Keratinocyte (primary cell): Measurements from ENCODE around the gene PREB. TPM values are rescaled to one million over a fixed set of nuclear protein-coding genes. Genes with fewer than 3 reads are reported as not detected.
A peak's percentile ranks its signal among the peaks of the same experiment; 100 is the strongest.

Experiments used
- DNase-seq: peaks from one replicate; pipeline ENCODE4 v3.0.0-alpha.2; 2011; ENCODE audit warnings: low read depth, missing footprints, low spot score
- FAIRE-seq: peaks from 2 replicates; lab custom pipeline; 2011; peaks lifted over from hg19 to GRCh38; lab: Jason Lieb, UNC
- H2AFZ ChIP-seq: 2 replicates; pipeline ENCODE4 v1.6.0; 2012; ENCODE audit warnings: low read length, control low read depth, inconsistent platforms; ENCODE audit not compliant: control insufficient read depth
- H3K27ac ChIP-seq: 2 replicates; pipeline ENCODE4 v1.5.1; 2011; ENCODE audit warnings: low read length; ENCODE audit not compliant: control insufficient read depth, insufficient read depth
- H3K27me3 ChIP-seq: 3 replicates; pipeline ENCODE4 v1.6.0; 2011; ENCODE audit warnings: low read length; ENCODE audit not compliant: control insufficient read depth, insufficient read depth; ENCODE audit errors: extremely low read depth
- H3K36me3 ChIP-seq, 2 experiments: 2 replicates in 1 of 2; 3 replicates in 1 of 2; pipeline ENCODE4 v1.5.1; 2011; ENCODE audit warnings: low read length in 2 of 2, mild to moderate bottlenecking in 1 of 2; ENCODE audit not compliant: control insufficient read depth in 2 of 2, insufficient read depth in 2 of 2; ENCODE audit errors: extremely low read depth in 1 of 2
- H3K4me1 ChIP-seq: 3 replicates; pipeline ENCODE4 v1.5.1; 2011; ENCODE audit warnings: low read length; ENCODE audit not compliant: control insufficient read depth, insufficient read depth; ENCODE audit errors: extremely low read depth
- H3K4me2 ChIP-seq: 3 replicates; pipeline ENCODE4 v1.6.0; 2011; ENCODE audit warnings: low read depth, low read length; ENCODE audit not compliant: control insufficient read depth, insufficient read depth; ENCODE audit errors: extremely low read depth
- H3K4me3 ChIP-seq, 3 experiments: fragments of 200-600 bp in 1 of 3; sonication (generic) in 1 of 3; 2 replicates in 2 of 3; 3 replicates in 1 of 3; pipeline ENCODE4 v1.5.1; 2011 to 2016; ENCODE audit warnings: low read length in 3 of 3, mild to moderate bottlenecking in 3 of 3, control low read depth in 2 of 3, inconsistent platforms in 1 of 3, low read depth in 1 of 3, mixed read lengths in 1 of 3, mixed run types in 1 of 3, moderate library complexity in 1 of 3; ENCODE audit not compliant: control insufficient read depth in 2 of 3, insufficient read depth in 2 of 3; ENCODE audit errors: extremely low read depth in 1 of 3
- H3K79me2 ChIP-seq: 2 replicates; pipeline ENCODE4 v1.6.0; 2012; ENCODE audit warnings: low read length; ENCODE audit not compliant: control insufficient read depth, insufficient read depth
- H3K9ac ChIP-seq: 3 replicates; pipeline ENCODE4 v1.6.0; 2011; ENCODE audit warnings: low read length; ENCODE audit not compliant: control insufficient read depth, insufficient read depth; ENCODE audit errors: extremely low read depth
- H3K9me1 ChIP-seq: 3 replicates; pipeline ENCODE4 v1.6.0; 2011; ENCODE audit warnings: low read length; ENCODE audit not compliant: control insufficient read depth, insufficient read depth; ENCODE audit errors: extremely low read depth
- H3K9me3 ChIP-seq: 2 replicates; pipeline ENCODE4 v1.5.1; 2012; ENCODE audit warnings: low read depth, low read length; ENCODE audit not compliant: control insufficient read depth
- H4K20me1 ChIP-seq: 3 replicates; pipeline ENCODE4 v1.6.0; 2011; ENCODE audit warnings: low read length; ENCODE audit not compliant: control insufficient read depth, insufficient read depth; ENCODE audit errors: extremely low read depth
- CTCF ChIP-seq, 3 experiments: IDR thresholded peaks in 1 of 3; conservative IDR thresholded peaks in 1 of 3; optimal IDR thresholded peaks in 1 of 3; 2 replicates in 2 of 3; 3 replicates in 1 of 3; pipeline versions ENCODE3 to v1.5.1; 2011; ENCODE audit warnings: low read length in 3 of 3, mild to moderate bottlenecking in 3 of 3, moderate library complexity in 2 of 3, control low read depth in 1 of 3, inconsistent platforms in 1 of 3; ENCODE audit not compliant: insufficient read depth in 2 of 3; ENCODE audit errors: extremely low read depth in 1 of 3
- EZH2 ChIP-seq: IDR thresholded peaks from one replicate; pipeline ENCODE4 v1.6.1; 2012; ENCODE audit warnings: inconsistent platforms, mild to moderate bottlenecking, low read length, moderate library complexity
- dilution Hi-C: fragments of 300-500 bp; cut with MboI; formaldehyde crosslinking; loops from one replicate; pipeline ENCODE4 v1.7.0; 2020; ENCODE audit warnings: low sequenced_read_pairs; ENCODE audit not compliant: extremely low pct_ligation_motif_present
- polyA plus RNA-seq, 5 experiments: library from polyadenylated mRNA; depleted of rRNA in 3 of 5; stranded (reverse) in 3 of 5; stranded (forward) in 1 of 5; unstranded in 1 of 5; fragments of >200 nt; gene quantifications; 1 replicate in 1 of 5; 2 replicates in 3 of 5; 3 replicates in 1 of 5; pipeline versions ENCODE4 v1.2.1 to v1.2.3, GENCODE V29; 2011 to 2012; ENCODE audit warnings: missing spikeins in 2 of 5, low read depth in 1 of 5, low replicate concordance in 1 of 5

PREB gene
- polyA plus RNA-seq, 1 donor (not counting 4 experiments of a cell fraction or from before 2014, with no cell fraction given): 48.7 TPM

GRCh38 chr2:27152102-27152795 is 17.8 kb upstream of the PREB start:
- H3K79me2 ChIP-seq: no peaks in the 10 kb centered on the region
- H3K4me2 ChIP-seq: no peak overlapping the region
- peaks cover 5% of the 10 kb centered on the region for H3K4me1 ChIP-seq
- H3K36me3 ChIP-seq: no peaks in the 10 kb centered on the region
- no peak overlapping the region for H3K9ac ChIP-seq
- H3K9me1 ChIP-seq: no peaks in the 10 kb centered on the region
- DNase-seq: no peak
- H3K9me3 ChIP-seq: no peaks in the 10 kb centered on the region
- no peak for FAIRE-seq
- dilution Hi-C loops: no loop called here
- peak in 1 of 3 experiments; percentile 35 for TF ChIP-seq CTCF (optimal IDR thresholded peaks at IDR 0.05 in 1 of 3, IDR thresholded peaks at IDR 0.05 in 1 of 3, conservative IDR thresholded peaks at IDR 0.05 in 1 of 3; ENCODE audit: extremely low read depth in 1 of 3, insufficient read depth in 2 of 3, low read length in 3 of 3)
- TF ChIP-seq EZH2: no peak
- no peak overlapping the region for H2AFZ ChIP-seq
- H3K27me3 ChIP-seq: peaks cover 7% of the 10 kb centered on the region
- no peak overlapping the region for H3K27ac ChIP-seq
- no peaks in the 10 kb centered on the region for H4K20me1 ChIP-seq
- no peak overlapping the region for H3K4me3 ChIP-seq

GRCh38 chr2:27150639-27151230 is 16.3 kb upstream of the PREB start:
- Histone ChIP-seq H3K4me3 (no peak overlapping the region), H3K27me3 (peaks cover 7% of the 10 kb centered on the region), H3K4me2 (no peak overlapping the region), H3K79me2 (no peaks in the 10 kb centered on the region), H3K36me3 (no peaks in the 10 kb centered on the region), H3K9me3 (no peaks in the 10 kb centered on the region), H3K9ac (no peak overlapping the region), H2AFZ (no peak overlapping the region), H3K27ac (no peak overlapping the region), H3K9me1 (no peaks in the 10 kb centered on the region), H3K4me1 (peaks cover 5% of the 10 kb centered on the region), H4K20me1 (no peaks in the 10 kb centered on the region)
- TF ChIP-seq EZH2 (no peak), CTCF (optimal IDR thresholded peaks at IDR 0.05 in 1 of 3, IDR thresholded peaks at IDR 0.05 in 1 of 3, conservative IDR thresholded peaks at IDR 0.05 in 1 of 3; ENCODE audit: extremely low read depth in 1 of 3, insufficient read depth in 2 of 3, low read length in 3 of 3) (no peak)
- dilution Hi-C loops: no loop called here
- FAIRE-seq: no peak
- DNase-seq: no peak
